ENCODE measurements around the gene PGM5.

Gene PGM5

DNA sequence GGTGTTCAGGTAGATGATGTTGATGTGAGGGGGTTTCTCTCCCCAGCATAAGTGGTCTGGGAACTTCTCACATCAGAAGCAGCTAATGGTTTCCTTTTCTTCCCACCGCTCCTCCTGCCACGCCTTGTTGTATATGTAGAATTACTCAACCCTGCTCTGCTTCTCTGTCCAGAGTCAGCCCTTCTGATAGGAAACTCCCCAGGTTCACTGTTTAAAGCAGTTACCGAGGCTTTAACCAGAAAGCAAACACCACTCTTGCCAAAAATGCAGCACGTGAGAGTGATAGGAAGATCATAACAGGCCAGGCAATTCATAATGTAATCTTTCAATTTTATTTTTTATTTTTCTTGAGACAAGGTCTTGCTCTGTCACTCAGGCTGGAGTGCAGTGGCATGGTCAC, 194.8 kb downstream of the PGM5 start:
- Histone ChIP-seq H3K4me3 (IDR thresholded peaks at IDR 0.05; ENCODE audit: insufficient read depth, low read depth, low read length) (no peak overlapping the region), H3K79me2 (ENCODE audit: insufficient read depth, low read depth) (no peaks in the 10 kb centered on the region), H4K20me1 (ENCODE audit: insufficient read depth) (no peaks in the 10 kb centered on the region), H3K27ac (no peak overlapping the region), H3K4me2 (no peak overlapping the region), H3K9ac (no peak overlapping the region), H2AFZ (ENCODE audit: low read depth) (no peak overlapping the region), H3K27me3 (ENCODE audit: insufficient read depth, low read depth) (no peaks in the 10 kb centered on the region), H3K4me1 (ENCODE audit: low read depth, poor library complexity, severe bottlenecking) (no peaks in the 10 kb centered on the region), H3K36me3 (ENCODE audit: insufficient read depth) (no peaks in the 10 kb centered on the region)
- TF ChIP-seq, protein P1, sequence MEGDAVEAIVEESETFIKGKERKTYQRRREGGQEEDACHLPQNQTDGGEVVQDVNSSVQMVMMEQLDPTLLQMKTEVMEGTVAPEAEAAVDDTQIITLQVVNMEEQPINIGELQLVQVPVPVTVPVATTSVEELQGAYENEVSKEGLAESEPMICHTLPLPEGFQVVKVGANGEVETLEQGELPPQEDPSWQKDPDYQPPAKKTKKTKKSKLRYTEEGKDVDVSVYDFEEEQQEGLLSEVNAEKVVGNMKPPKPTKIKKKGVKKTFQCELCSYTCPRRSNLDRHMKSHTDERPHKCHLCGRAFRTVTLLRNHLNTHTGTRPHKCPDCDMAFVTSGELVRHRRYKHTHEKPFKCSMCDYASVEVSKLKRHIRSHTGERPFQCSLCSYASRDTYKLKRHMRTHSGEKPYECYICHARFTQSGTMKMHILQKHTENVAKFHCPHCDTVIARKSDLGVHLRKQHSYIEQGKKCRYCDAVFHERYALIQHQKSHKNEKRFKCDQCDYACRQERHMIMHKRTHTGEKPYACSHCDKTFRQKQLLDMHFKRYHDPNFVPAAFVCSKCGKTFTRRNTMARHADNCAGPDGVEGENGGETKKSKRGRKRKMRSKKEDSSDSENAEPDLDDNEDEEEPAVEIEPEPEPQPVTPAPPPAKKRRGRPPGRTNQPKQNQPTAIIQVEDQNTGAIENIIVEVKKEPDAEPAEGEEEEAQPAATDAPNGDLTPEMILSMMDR (conservative IDR thresholded peaks at IDR 0.05; ENCODE audit: low read depth, low read length): no peak

DNA sequence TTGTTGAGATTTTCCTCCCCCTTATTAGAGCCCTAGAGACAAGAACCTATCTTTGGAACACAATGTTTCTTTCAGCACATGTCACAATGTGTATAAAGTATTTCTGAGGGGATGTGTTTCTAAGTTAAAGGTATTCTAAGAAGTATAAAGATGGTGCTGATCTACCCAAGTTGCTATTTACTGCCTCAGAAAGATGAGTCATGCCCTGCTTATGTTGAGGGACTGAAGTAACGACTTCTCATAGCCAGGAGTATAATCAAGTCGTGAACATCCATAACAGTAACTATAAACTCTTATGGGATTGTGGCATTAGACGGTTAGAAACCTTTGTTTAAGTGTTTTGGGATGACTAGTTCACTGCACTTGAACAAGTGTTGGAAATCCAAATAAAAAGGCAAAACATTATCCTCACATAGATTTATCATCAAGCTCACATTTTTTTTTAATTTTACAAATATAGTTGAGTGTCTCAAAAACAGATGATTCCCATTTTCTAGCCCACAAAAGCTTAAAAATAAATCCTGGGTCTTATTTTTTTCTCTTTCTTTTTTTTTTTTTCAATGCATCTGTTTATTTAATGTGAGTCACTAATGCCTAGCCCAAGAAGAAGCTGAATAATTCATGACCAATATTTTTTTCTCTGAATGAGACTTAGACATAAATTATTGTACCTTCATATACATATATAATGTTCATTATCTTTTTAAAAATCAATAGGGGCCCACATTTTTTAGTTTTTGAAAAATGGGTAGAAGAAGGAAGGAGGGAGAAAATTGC, 196.5 kb downstream of the PGM5 start:
- Histone ChIP-seq H2AFZ (ENCODE audit: low read depth) (no peak overlapping the region), H3K4me1 (ENCODE audit: low read depth, poor library complexity, severe bottlenecking) (no peaks in the 10 kb centered on the region), H3K36me3 (ENCODE audit: insufficient read depth) (no peaks in the 10 kb centered on the region), H3K27ac (no peak overlapping the region), H3K9ac (no peak overlapping the region), H4K20me1 (ENCODE audit: insufficient read depth) (no peaks in the 10 kb centered on the region), H3K4me2 (no peak overlapping the region), H3K27me3 (ENCODE audit: insufficient read depth, low read depth) (no peaks in the 10 kb centered on the region), H3K79me2 (ENCODE audit: insufficient read depth, low read depth) (no peaks in the 10 kb centered on the region), H3K4me3 (IDR thresholded peaks at IDR 0.05; ENCODE audit: insufficient read depth, low read depth, low read length) (no peak overlapping the region)
- TF ChIP-seq, protein P1 (conservative IDR thresholded peaks at IDR 0.05; ENCODE audit: low read depth, low read length): no peak

DNA sequence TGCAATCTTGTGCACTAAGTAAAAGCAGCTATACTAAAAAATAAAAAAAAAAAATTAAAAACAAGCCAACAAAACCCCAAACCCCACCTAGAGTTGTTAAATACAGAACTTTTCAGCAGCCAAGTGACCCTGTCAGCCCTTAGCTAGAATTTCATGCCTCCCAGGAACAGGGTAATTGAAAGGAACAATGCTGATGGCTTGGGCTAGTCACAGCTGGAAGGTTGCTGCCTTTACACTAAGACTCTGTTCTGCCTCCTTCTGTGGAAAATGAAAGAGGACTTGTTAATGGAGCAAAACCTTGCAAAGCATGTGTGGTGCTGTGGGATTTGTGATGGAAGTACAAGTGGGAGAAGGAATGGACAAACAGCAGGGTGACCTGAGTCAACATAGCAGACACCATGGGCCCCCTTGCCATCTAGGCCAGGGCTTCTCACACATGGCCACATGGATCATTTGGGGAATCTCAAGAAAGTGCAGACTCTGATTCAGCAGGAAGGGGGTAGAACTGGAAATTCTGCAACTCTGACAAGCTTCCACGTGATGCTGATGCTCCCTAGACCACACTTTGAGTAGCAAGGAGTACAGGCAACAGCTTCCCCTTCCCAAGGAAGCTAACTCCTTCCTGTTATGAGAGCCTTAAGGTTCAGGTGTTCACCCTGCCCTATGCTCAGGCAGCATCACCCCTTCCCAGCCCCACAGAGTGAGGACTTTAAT, 199.2 kb downstream of the PGM5 start:
- no peaks in the 10 kb centered on the region for H3K79me2 ChIP-seq (ENCODE audit: insufficient read depth, low read depth)
- no peaks in the 10 kb centered on the region for H4K20me1 ChIP-seq (ENCODE audit: insufficient read depth)
- H3K4me1 ChIP-seq (ENCODE audit: low read depth, poor library complexity, severe bottlenecking): no peaks in the 10 kb centered on the region
- H3K27ac ChIP-seq: no peak overlapping the region
- no peak overlapping the region for H3K4me3 ChIP-seq (IDR thresholded peaks at IDR 0.05; ENCODE audit: insufficient read depth, low read depth, low read length)
- H3K36me3 ChIP-seq (ENCODE audit: insufficient read depth): no peaks in the 10 kb centered on the region
- no peak overlapping the region for H2AFZ ChIP-seq (ENCODE audit: low read depth)
- TF ChIP-seq, protein P1 (conservative IDR thresholded peaks at IDR 0.05; ENCODE audit: low read depth, low read length): no peak
- no peaks in the 10 kb centered on the region for H3K27me3 ChIP-seq (ENCODE audit: insufficient read depth, low read depth)
- H3K4me2 ChIP-seq: no peak overlapping the region
- no peak overlapping the region for H3K9ac ChIP-seq

DNA sequence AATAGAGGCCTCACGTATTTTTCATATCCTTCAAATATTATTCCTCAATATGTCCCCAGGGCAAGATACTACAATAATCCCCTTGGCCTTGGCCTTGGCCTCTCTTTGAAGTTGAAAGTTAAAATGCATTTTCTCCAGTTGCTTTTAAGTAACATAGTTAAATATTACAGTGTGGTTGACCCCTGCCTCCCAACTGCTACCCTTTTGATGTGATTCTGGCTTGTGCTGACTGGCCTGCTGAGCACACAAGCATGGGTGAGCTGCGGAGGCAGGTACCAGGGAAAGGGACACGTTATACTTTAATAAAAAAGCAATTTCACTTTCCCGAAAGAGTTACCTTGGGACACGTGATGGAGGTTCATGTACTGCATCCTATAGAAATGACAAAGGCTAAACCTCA, 202.1 kb downstream of the PGM5 start:
- Histone ChIP-seq H2AFZ (ENCODE audit: low read depth) (no peak overlapping the region), H3K4me3 (IDR thresholded peaks at IDR 0.05; ENCODE audit: insufficient read depth, low read depth, low read length) (no peak overlapping the region), H3K4me1 (ENCODE audit: low read depth, poor library complexity, severe bottlenecking) (no peaks in the 10 kb centered on the region), H3K27me3 (ENCODE audit: insufficient read depth, low read depth) (no peaks in the 10 kb centered on the region), H4K20me1 (ENCODE audit: insufficient read depth) (no peaks in the 10 kb centered on the region), H3K27ac (no peak overlapping the region), H3K36me3 (ENCODE audit: insufficient read depth) (no peaks in the 10 kb centered on the region), H3K4me2 (no peak overlapping the region), H3K9ac (no peak overlapping the region), H3K79me2 (ENCODE audit: insufficient read depth, low read depth) (no peaks in the 10 kb centered on the region)
- TF ChIP-seq, protein P1 (conservative IDR thresholded peaks at IDR 0.05; ENCODE audit: low read depth, low read length): no peak
